Measurements from ENCODE around the gene PGAM1. TPM values are rescaled to one million over a fixed set of nuclear protein-coding genes. Genes with fewer than 3 reads are reported as not detected.
"Not testable (repeated sequence)": the region's sequence is repeated elsewhere in the genome, so short reads cannot be mapped to it uniquely, and the experiment has no call there.

PGAM1 gene
- total RNA-seq, 1 donor from 2014 or later, result 463 TPM

- peak; percentile 76 for DNase-seq (ENCODE audit: low read depth)
Measured at GRCh38 chr10:97407211-97407951, 18.6 kb upstream of the PGAM1 start.

GRCh38 chr10:97407952-97408248, 18.1 kb upstream of the PGAM1 start:
- DNase-seq (ENCODE audit: low read depth), result no peak

DNA sequence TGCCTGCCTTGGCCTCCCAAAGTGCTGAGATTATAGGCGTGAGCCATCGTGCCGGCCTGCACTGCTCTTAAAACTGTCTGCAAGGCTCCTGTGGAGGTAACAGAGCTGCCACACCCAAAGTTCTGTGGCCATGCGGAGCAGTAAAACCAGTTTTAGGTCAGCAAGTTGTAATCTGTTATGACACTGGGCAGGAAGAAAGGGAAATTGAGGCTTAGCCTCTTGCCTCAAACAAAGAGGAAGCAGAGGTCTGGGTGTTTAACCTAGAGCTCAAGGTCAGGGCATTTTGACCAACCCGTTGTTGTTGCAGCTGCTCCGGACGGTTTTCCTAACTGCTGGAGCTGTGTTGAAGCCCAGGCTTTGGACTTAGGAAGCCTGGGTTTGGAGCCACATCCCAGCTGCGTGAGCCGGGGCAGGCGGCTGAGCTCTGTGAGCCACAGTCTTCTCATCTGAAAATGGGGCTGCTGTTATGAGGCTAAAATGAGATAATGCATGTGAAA, 17.4 kb upstream of the PGAM1 start:
- DNase-seq (ENCODE audit: low read depth), result peak; percentile 41

- no peak for DNase-seq (ENCODE audit: low read depth)
Measured at GRCh38 chr10:97411406-97411805, 14.6 kb upstream of the PGAM1 start.

GRCh38 chr10:97412891-97413304, 13.1 kb upstream of the PGAM1 start:
- DNase-seq (ENCODE audit: low read depth), result no peak

GRCh38 chr10:97416565-97416964, 9.4 kb upstream of the PGAM1 start:
- no peak for DNase-seq (ENCODE audit: low read depth)

GRCh38 chr10:97423757-97424098, 2.3 kb upstream of the PGAM1 start:
- not testable (repeated sequence) for DNase-seq (ENCODE audit: low read depth)

DNA sequence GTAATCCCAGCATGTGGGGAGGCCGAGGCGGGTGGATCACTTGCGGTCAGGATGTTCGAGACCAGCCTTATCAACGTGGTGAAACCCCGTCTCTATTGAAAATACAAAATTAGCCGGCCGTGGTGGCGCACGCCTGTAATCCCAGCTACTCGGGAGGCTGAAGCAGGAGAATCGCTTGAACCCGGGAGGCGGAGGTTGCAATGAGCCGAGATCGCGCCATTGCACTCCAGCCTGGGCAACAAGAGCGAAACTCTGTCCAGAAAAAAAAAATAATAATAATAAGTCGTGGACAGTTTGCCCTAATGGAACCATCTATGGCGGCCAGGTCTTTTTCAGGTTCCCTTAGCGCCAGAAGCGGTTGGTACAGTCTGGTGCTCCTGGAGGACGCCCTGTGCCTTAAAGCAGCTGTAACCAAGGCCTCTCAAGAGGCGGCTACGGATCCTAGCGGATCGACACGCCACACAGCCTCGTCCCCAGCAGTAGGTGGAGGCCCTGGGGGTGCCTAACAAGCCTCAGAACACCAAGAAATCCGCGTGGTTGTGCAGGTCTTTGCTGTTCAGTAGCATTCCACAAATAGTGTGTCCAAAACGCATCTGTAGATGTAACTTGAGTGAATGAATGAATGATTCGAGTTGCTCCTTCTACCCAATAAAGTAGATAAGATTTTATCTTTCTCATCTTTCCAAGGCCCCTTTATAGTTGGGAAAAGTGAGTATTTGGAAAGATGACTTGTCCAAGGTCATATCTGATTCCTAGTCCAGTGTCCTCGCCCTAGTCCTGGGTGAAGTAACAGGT, 982 bp downstream of the PGAM1 start:
- DNase-seq (ENCODE audit: low read depth), result peak; percentile 33

- peak; percentile 40 for DNase-seq (ENCODE audit: low read depth)
Measured at GRCh38 chr10:97427571-97428179, 1.7 kb downstream of the PGAM1 start.

GRCh38 chr10:97428572-97428981, 2.6 kb downstream of the PGAM1 start:
- no peak for DNase-seq (ENCODE audit: low read depth)

DNA sequence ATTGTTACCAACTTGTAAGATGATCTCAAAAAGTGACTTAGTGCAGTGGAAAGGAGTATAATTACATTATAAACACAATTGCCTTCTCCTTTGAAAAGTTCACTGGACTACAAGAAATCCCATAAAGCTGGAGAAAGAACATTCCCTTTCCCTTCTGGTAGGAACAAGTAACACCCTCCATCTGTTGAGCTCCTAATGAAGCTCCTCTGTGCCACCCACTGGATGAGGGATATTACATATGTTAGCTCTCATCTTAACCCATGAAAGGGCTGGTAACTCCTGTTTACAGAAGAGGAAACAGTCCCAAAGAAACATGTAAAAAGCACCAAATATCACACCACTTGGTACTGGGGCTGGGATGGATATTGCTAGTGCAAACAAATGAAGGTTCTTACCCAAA, 8.1 kb downstream of the PGAM1 start:
- DNase-seq (ENCODE audit: low read depth), result no peak

DNA sequence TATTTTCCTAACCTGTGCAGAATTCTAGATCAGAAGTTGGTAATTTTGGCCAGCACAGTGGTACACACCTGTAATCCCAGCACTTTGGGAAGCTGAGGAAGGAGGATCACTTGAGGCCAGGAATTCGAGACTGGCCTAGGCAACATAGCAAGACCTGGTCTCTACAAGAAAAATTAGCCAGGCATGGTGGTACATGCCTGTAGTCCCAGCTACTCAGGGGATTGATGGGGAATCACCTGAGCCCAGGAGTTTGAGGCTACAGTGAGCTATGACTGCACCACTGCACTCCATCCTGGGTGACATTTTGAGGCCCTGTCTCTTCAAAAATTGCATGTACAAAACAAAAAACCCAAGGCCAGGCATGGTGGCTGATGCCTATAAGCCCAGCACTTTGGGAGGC, 8.6 kb downstream of the PGAM1 start:
- no peak for DNase-seq (ENCODE audit: low read depth)

DNA sequence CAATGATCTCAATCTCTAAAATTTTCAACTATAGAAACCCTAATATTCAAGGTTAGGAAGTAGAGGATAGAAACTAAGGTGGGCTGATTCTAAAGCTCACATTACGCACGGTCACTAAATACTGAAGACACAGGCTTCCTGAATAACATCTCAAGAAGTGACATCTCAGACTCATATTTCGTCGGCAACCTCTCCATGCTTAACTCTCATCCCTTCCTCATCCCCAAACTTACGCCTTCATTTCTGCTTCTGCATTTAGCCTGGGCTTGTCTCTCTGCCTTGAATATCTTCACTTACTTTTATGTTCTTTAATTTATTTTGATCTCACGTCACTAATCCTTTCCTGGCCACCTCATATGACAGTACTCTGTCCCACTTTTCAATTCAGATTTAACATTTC, 9.2 kb downstream of the PGAM1 start:
- DNase-seq (ENCODE audit: low read depth), result no peak

- DNase-seq (ENCODE audit: low read depth), result no peak
Measured at GRCh38 chr10:97442277-97442676, 16.3 kb downstream of the PGAM1 start.

DNA sequence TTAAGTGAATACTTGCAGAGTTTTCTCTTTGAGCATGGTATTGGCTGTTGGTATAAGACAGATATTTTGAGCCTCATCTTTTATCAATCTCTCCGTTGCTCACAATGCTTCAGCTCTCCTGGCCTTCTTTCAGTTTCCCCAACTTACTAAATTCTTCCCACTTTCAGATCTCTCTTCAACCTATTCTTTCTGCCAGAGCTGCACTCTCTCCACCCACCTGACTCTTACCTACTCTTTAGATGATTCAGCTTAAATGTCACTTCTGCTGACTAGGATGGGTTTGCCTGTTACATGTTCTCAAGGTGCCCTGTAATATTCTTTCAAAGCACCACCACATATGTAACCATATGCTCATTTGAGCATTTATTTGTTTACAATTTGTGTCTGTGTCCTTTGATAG, 18.2 kb downstream of the PGAM1 start:
- DNase-seq (ENCODE audit: low read depth), result no peak

GRCh38 chr10:97445357-97445721, 19.3 kb downstream of the PGAM1 start:
- DNase-seq (ENCODE audit: low read depth), result no peak

- DNase-seq (ENCODE audit: low read depth), result peak; percentile 97
Measured at GRCh38 chr10:97445722-97446639, 20.0 kb downstream of the PGAM1 start, which contains the start of the genes EXOSC1 and ZDHHC16. TSS of gene EXOSC1 (minus strand) at chr10:97446006. CDS start at chr10:97445985, 21 bp downstream. TSS of gene ZDHHC16 (plus strand) at chr10:97446175. CDS start at chr10:97451676, 5,501 bp downstream.

DNA sequence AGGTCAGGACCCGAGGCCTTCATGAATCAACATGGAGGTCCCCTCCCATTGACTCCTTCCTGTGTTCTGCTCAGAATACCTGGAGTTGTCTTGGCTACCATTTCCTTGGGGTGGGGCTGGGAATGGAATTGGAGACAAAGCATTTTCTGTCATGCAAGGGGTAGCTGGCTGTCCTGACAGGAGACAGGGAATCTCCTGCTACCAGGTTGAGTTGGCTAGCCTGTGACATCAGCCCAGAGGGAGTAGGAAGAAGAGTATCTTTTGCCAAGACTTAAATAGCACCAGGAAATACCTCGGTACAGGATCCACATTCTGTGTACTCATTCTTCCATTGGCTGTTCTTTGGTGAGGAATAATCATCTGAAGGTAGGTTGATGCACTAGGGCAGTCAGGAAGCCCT, 24.8 kb downstream of the PGAM1 start:
- DNase-seq (ENCODE audit: low read depth), result no peak

DNA sequence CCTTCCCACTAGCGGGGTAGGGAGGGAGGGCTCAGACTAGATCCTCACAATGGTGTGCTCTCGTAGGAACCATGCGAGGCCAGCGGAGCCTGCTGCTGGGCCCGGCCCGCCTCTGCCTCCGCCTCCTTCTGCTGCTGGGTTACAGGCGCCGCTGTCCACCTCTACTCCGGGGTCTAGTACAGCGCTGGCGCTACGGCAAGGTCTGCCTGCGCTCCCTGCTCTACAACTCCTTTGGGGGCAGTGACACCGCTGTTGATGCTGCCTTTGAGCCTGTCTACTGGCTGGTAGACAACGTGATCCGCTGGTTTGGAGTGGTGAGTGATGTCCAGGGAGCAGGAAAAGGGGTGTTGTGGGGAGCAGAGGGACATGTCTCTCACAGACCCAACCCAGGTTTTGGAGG, 25.6 kb downstream of the PGAM1 start:
- no peak for DNase-seq (ENCODE audit: low read depth)

DNA sequence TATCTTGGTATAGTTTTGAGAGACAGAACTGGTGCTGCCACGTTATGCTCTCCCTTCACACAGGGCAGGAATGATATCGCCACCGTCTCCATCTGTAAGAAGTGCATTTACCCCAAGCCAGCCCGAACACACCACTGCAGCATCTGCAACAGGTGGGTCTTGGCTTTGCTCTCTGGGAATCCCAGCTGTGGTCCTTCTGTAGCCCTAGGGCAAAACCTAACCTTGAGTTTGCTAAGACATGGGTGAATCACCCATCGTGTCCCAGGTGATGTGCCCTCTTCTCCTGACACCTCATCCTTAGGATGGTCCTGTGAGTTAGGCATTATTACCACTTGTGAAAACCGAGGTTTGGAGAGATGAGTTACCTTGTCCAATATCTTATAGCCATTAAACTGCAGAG, 26.4 kb downstream of the PGAM1 start:
- DNase-seq (ENCODE audit: low read depth), result no peak

Measured in myocyte (in vitro differentiated cells).